HG02870 (cell line): ENCODE measurements around the gene TLE2.

Source experiments
- ATAC-seq: cut with Tn5 transposase; IDR thresholded peaks from one replicate; pipeline ENCODE4 v1.9.1; 2021; ENCODE audit warnings: mild to moderate bottlenecking, moderate library complexity; ENCODE audit not compliant: unreplicated experiment

TLE2 gene

DNA sequence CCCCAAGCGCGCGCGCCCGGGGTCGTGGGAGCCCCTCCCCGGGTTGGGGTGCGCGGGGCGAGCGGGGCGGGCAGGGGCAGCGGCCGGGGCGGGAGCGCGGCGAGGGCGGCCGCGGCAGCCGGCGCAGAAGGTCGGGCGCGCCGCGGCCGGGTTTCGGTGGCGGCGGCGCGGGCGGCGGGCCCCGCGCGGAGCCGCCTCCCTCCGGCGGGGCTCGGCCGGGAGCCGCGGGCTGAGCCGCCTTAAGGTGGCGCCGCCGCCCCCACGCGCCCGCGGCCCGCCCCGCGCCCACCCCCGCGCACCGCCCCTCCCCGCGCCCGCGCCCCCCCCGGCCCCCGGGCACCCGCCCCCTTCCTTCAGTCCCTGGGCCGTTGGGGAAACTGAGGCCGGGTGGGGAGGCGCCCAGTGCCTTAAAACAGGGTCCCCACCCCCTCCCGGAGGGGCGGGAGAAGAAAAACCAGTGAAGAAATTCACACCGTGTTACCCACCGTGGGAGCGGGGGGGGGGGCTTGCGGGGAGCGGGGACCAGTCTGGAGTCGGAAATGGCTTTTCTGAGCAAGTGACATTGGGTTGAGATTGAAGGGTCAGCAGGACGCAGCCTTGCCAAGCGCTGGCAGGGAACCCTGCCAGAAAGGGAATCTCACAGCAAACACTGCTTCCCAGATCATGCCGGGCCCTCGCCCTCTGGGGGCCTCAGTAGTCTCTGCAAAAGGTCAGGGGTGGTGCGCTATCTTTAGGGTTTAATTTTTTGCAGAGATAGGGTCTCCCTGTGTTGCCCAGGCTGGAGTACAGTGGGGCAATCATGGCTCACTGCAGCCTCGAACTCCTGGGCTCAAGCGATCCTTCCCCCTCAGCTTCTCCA, at the start of gene TLE2:
TLE2 (minus strand) TSS at position 216 of the 859 bp plus-strand sequence. CDS start 376 bp downstream, outside the sequence.
- no peak for ATAC-seq

DNA sequence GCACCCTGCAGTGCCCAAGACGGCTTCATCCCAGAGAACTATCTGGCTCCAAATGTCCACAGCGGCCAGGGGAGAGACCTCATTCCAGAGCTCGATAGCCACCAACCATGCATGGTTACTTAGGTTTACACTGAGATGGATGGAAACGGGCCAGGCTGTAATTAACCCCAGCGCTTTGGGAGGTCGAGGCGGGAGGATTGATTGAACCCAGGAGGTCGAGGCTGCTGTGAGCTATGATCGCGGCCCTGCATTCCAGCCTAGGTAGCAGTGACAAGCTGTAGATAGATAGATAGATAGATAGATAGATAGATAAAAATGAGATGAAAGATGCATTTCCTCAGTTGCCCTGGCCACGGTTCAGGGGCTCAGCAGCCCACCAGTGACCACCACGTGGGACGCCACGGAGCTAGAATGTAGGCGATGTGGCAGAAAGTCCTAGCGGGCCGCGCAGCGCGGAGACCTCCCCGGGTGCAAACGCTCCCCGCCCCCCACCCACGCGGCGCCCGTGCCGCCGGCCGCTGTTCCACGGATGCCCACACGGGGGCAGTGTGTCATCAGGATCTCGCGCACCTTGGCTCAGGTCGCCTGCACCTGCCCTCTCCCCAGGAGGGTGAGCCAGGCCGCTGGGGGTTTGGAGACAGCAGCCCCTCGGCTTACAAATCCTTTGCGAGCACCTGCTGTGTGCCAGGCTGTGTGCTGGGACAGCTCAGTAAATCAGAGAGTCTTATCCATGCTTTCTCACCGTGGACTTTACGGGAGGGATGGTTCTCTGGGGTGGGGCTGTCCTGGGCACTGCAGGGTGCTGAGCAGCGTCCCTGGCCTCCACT, 46.7 kb upstream of the TLE2 start:
- ATAC-seq: no peak

DNA sequence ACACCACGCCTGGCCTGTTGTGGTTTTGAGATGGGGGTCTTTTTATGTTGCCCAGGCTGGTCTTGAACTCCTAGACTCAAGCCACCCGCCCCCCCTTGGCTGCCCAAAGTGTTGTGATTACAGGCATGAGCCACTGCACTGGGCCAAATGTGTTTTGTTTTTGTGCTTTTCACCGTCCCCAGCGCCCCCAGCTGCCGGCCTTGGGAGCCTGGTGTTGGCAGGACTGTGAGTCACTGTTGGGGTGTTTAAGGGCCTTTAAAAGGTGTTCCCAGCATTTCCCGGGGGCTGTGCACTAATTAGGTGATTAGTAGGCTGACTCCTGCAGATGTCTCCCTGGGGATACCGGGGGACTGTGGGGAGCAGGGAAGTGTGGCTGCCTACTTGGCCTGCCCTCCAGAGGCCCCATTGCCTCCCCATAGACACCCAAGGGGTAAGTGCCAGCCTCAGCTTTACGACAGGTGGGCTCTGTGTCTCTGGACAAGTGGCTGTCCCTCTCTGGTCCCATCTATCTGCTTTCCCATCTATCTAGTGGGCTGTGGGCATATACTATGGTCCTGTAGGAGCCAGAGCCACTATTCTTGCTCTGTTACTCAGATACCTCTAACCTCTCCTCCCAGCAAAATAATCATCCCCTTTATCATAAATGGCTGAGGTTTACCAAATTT, 45.0 kb upstream of the TLE2 start:
- ATAC-seq: no peak

DNA sequence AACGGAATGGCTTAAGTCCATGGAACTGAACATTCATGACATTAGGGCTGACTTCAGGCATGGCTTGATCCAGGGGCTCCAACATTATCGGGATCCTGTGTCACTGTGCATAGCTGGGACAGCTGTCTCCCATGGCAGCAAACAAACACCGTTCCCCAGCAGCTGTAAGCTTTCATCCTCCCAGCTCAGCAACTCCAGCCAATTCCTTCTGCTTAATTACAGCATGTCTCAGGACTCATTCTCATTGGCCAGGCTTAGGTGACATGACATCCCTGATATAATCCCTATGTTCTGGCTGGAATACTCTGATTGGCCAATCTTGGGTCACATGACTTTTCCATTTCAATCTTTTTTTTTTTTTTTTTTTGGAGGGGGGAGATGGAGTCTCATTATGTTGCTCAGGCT, 44.1 kb upstream of the TLE2 start:
- no peak for ATAC-seq

DNA sequence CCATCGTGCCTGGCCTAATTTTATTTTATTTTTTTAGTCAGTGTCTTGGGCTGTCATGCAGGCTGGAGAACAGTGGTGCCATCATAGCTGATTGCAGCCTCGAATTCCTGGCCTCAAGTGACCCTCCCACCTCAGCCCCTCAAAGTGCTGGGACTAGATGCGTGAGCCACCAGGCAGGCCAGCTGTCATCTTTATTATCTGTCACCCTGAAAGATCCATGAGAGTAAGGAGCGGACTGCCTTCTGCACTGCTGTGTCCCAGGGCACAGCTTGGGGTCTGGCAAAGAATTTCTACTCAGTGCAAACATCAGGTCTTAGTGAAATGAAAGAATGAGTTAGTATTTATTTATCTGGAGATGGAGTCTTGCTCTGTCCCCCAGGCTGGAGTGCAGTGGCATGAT, 42.7 kb upstream of the TLE2 start:
- ATAC-seq: no peak

DNA sequence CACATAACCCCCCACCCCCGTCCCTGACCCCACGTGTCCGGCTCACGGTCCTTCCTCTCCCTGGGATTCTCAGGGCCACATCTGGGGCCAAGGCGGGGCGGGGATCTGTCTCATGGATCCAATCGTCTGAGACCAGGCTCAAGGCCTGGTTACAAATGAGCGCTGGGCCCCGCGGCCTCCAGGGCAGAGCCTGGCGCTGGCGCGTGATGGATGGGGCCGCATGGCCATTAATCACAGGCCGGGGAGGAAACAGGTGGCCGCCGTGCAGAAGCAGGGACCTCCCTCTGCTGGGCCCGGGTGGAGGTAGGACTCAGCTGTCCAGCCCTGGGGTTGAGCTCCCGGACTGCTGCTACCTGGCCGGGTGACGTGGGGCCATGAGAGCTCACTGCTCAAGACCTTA, 39.0 kb upstream of the TLE2 start:
- no peak for ATAC-seq

DNA sequence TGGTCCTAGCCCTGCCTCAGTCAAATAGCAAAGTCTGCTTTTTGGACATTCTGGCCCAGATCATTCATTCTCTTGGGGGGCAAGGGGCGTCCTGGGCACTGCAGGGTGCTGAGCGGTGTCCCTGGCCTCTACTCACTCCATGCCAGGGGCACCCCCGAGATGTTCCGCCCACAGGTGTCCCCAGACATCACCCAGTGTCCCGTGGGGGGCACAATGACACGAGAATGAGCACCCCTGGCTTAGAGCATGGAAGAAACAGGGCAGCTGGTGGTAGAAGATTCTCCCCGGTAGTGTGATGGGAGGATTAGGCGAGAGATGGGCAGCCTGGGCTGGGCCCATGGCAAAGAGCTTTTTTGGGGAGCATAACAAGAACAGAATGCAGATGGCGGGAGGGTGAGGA, 38.5 kb upstream of the TLE2 start:
- no peak for ATAC-seq

DNA sequence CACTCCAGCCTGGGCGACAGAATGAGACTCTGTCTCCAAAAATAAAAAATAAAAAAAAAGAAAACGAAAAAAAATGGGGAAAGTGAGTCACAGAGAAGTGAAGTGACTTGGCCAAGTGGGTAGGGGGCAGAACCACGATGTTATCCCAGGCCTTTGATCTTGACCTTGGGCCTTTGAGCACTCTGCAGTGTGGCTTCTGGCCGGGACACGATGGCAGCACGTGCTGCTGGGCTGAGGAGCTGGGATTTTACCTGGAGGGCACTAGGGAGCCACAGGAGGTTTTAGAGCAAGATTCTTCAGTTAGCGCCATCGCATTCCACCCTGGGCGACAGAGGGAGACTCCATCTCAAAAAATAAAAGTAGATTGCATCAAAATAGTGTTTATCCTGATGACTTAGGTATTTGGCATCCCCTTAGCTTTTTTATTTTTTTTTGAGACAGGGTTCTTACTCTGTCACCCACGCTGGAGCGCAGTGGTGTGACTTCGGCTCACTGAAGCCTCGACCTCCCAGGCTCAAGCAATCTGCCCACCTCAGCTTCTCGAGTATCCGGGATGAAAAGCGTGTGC, 37.5 kb upstream of the TLE2 start:
- ATAC-seq: no peak

DNA sequence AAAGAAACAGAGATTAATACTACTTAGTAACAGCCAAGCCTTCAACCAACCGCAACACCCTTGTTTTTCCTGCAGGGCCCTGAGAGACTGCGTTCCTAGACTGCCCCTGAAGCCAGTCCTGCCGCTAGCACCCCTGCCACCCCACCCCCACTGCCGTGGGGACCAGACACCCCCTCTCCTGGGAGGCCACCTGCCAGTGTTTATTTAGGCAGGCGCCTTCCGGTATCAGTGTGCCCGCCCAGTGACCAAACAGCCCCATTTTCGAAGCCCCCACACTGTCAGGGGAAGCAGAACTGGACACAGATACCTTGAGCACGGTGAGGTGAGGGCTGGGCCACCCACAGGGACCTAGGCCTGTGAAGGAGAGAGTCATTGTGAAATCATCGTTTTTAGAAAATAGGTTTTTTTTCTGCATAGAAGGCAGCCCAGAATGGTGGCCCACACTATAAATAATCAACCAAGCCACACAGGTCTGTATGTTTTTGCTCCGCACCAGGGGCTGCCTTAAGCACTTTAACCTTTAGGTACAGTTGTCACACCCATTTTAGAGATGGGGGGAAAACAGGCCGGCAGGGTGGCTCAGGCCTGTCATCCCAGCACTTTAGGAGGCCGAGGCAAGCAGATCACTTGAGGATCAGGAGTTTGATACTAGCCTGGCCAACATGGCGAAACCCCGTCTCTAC, 36.7 kb upstream of the TLE2 start:
- ATAC-seq: no peak

DNA sequence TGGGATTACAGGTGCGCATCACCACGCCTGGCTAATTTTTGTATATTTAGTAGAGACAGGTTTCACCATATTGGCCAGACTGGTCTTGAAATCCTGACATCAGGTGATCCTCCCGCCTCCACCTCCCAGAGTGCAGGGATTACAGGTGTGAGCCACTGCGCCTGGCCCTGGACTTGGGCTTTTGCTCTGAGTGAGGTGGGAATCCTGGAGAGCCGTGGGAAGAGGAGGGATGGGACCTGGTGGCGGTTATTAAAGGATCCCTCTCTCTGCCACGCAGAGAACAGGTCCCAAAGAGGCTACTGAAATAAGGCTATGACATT, 34.9 kb upstream of the TLE2 start:
- ATAC-seq: no peak

DNA sequence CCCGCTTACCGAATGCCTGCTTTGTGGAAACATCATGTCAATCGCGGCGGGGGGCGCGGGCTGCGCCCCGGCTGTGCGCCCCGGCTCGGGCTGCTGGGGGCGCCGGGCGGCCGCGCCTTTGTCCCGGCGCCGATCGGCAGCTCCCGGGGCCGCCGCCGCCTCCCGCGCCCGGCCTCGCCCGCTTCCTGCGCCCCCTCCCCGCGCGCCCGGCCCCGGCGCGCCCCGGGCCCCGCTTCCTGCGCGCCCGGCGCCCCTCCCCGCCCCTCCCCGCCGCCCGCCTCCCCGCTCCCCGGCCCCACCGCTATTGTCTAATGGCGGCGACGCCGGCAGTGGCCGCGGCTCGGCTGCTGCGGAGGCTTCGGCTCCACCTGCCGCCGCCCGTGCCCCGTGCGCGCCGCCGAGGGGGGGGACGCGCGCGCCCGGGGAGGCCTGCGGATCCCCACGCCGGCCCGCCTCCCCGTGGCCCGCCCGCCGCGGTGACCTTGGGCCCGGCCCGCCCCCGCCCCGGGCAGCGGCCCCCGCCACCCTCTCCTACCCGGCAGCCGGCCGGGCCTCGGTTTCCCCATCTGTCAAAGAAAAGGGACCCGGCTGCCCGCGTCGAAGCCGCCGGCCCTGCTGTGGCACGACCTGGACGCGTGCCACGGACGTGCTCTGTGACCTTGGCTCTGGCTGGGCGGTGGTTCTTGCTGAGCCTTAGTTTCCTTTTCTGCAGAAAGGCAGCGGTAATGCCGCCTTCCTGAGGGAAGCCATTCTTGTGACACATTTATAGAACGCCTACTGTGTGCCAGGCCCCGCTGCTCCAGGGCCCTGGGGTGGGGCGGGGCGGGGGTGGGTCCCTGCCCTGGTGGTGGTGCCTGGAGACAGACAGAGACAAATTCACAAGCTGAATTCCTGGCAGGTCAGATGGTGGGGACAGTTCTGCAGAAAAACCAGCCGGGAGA, 33.4 kb upstream of the TLE2 start, which contains the start of gene TLE5:
TLE5 (minus strand) TSS at position 331 of the 941 bp plus-strand sequence; CDS start at position 36, 295 bp downstream.
- ATAC-seq: no peak

DNA sequence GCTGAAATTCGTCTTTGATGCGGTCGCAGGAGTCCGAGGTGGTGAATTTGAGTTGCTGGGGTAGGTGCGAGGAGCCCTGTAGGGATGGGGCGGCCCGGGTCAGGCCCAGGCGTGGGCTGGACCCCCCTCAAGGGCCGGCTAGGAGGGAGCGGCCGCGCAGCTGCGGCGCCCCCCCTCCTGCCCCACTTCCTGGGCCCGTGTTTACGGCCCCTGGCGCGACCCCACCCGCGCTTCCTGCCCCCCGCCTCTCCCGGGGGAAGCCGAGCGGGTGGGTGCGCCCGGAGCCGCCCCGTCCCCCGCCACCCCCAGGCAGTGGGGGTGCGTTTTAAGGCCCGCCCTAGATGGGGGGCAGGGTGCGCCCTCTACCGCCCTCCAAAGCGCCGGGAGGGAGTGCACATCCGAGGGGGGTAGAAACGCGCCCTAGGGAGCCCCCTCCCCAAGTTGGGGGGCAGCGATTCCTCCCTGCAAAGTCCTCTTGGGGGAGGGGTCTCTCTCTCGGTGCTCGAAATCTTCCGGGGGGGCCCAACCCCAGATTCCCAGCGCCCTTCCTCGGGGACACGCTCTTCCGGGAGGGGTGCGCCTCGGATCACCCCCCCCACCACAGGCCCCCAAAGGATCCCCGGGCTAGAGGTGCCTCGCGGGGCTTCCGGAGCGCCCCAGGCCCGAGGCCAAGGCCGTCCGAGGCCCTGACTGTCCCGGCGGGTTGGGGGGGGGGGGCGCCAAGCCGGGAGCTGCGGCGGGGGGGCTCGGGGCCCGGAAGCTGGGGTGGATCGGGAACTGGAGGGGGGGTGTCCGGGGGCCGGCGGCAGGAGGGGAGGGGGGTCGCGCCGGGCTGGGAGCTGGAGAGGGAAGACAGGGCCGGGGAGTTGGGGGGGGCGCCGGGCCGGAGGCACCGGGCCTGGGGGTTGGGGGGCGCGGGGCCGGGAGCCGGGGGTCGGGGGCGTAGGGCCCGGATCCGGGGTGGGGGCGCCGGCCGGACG, 32.4 kb upstream of the TLE2 start:
- ATAC-seq: no peak

DNA sequence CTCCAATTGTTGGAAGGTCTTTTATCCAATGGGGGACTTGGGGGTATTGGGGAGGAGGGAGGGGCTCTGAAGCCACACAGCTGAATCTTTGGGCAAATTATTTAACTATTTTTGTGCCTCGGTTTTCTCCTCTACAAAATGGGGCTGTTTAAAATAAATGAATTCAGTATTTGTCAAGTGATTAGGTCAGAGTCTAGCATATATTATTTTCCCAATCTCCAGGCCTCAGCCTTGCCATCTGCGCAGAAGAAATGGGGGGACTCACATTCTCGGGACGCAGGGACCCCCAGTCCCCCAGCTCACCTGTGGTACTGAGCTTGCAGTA, 31.7 kb upstream of the TLE2 start:
- ATAC-seq: no peak

DNA sequence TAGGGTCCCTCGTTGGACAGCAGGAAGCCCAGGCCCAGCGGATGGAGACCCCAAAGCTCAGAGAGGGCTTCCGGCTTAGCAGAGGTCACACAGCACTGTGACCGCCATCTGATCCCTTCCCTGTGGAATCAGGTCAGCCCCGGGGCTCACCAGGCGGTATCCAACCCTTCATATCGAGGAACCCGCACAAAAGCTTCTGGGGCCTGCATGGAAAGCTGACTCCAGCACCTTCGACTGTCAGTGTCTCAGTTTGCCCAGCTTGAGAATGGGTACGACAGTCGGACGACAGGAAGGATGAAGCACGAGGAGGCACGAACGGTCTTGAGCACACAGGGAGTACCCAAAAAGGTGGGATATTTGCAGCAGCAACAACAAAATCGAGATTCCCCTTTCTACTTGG, 30.6 kb upstream of the TLE2 start:
- ATAC-seq: no peak

DNA sequence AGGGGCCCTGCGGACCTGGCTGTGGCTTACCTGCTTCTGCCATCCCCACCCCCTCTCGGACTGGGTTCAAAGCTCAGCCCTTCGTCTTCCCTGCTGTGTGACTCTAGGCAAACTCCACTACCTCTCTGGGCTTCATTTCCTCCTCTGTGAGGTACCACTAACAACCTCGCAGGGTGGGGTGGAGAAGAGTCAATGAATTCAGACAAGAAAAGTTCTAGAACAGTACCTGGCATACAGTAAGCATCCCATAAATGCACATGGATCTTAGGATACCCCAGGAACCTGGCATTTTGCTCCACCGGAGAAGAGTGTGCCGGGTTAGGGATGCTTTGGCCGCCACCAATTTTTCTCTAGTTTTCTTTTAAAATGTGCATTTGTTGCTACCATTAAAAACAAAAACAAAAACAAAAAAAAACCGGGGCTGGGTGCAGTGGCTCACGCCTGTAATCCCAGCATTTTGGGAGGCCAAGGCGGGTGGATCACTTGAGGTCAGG, 29.8 kb upstream of the TLE2 start:
- no peak for ATAC-seq

DNA sequence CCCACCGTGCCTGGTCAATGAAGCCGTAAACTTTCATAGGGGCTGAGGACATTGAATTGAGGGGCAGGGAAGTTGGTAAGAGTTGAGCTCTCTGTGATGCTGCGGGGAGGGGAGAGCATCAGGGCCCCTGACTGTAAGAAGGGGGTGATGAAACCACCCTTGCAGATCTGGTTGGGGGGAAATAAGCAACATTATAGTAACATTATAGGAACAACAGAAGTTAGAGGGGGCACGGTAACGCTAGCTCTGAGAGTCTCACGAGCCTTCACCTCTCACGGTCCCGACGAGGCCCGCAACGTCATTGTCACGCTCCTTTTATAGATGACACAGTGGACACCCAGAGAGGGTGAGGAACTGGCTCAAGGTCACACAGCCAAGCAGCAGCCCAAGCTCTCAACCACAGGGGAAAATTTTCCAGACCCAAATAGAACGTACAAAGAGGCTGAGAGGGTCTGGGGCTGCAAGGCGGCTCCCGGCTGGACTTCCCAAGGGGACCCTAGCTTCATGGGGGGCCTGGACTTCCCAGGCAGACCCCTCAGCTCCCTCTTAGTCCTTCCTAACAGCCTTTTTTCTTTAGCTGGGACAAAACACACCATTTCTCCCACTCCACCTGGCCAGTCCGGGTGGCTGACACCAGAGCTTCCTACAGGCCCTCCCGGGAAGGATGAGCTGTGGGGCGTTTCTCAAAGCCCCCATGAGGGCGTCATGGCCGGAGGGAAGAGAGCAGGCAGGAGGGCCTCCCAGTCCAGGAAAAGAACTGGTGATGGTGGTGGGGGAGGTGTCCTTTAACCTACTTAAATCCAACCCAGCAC, 29.1 kb upstream of the TLE2 start:
- ATAC-seq: no peak

DNA sequence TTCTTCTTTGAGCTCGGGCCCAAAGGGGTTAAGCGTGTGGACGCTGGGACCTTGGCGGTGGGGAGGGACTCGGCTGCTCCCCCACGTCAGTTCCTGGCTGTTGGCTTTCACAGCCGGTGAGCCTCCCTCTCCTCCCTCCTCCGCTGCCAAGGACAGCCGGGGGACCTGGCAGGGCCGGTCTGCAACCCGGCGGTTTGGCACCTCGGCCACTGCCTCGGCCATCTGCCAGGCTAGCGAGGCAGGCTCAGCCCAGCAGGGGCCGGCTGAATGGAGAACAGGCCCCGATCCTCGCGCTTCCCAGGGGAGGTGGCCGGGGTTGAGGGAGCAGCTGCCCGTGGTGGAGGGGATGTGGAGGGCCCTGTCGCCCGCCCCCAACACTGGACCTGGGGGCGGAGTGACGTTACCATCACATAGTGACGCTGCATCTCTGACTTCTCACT, 28.2 kb upstream of the TLE2 start:
- ATAC-seq: no peak
